GM20431 (cell line): ENCODE data around the gene ARHGAP35.
"Not testable (repeated sequence)": the region's sequence is repeated elsewhere in the genome, so short reads cannot be mapped to it uniquely, and the experiment has no call there.

ENCODE experiments used
- in situ Hi-C: fragments of 300-500 bp; cut with MseI, MboI; formaldehyde crosslinking; loops from one replicate; pipeline ENCODE4 v1.15.0; 2020; ENCODE audit warnings: low sequenced_read_pairs; ENCODE audit not compliant: unreplicated experiment

The ARHGAP35 gene

GRCh38 chr19:46860846-46861690 is at the start of gene ARHGAP35:
Gene ARHGAP35, plus strand, starts transcription at chr19:46860997. Its CDS starts 57,679 bp downstream, at chr19:46918676.
- in situ Hi-C loops: no loop called here

GRCh38 chr19:46812977-46813838 is 47.6 kb upstream of the ARHGAP35 start:
- in situ Hi-C loops: no loop called here

DNA sequence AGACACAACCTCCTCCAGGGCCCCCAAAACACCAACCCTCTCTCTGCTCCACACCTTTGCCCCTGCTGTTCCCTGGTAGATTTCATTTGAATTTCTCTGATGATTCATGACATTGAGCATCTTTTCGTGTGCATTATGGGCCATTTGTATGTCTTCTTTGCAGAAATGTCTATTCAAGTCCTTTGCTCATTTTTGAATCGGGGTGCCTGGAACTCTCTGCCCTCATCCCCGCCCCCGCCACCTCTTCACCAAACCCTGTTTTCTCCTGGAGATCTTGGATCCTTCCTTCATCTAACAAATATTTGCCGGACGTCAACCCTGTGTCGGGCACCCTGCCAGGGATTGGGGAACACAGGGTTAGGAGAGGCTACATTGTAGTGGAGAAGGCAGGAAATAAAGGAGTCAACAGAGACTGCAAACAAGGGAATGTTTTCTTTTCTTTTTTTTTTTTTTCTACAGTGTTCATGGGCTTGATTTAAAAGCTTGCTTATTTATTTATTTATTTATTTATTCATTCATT is 46.9 kb upstream of the ARHGAP35 start:
- in situ Hi-C loops: no loop called here

GRCh38 chr19:46815833-46816627 is 44.8 kb upstream of the ARHGAP35 start:
- in situ Hi-C loops: no loop called here

- in situ Hi-C loops: no loop called here
Measured at GRCh38 chr19:46818812-46819211, 42.0 kb upstream of the ARHGAP35 start.

DNA sequence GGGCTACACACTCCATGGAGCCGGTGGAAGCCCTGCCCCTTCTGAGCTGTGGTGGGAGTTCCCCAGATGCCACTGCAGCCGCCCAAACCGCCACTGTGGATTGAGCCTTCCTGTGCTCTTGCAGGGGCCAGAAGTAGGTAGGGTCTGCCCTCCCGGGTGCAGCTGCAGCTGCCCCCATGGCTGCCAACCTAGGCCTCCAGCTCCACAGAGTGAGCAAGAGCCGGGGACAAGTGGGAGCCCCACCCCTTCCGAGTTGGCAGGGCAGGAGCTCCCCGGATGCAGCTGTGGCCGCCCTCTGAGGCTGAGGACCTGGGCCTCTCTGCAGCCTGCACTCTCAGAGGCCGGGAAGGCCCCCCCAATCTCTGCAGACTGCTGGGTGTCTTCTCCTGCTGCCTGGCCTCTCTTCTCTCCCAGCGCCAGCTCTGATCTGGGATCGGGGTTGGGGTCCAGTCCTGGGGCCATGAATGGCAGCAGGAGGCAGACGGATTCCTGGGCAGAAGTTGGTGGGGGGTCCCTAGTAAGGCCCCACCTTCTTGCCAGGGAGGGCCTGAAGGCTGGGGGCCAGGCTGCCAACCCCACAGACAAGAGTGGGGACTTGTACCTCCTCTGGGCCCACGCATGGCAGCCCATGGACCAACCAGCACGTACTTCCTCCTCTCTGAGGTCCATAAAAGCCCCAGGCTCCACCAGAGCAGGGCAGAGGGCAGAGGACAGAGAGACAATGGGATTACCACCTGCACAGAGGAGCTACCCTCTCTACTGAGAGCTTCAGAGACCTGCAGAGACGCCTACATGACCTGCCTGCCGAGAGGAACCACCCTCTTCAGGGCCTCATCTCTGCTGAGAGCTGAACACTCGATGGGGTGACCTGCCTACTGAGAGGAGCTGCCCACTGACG is 39.0 kb upstream of the ARHGAP35 start:
- in situ Hi-C loops: no loop called here

DNA sequence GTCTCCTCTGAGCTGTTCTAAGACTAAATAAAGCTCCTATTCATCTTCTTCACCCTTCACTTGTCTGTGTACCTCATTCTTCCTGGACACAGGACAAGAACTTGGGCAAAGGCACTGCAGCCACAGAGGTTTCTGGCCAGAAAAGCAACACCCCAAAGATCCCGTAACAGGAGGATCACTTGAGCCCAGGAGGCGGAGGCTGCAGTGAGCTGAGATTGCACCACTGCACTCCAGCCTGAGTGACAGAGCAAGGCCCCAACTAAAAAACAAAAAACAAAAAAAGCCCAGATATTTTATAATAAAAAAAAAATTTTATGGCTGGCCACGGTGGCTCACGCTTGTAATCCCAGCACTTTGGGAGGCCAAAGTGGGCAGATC is 38.4 kb upstream of the ARHGAP35 start:
- in situ Hi-C loops: not testable (repeated sequence)

GRCh38 chr19:46823049-46823448 is 37.7 kb upstream of the ARHGAP35 start:
- in situ Hi-C loops: no loop called here

- in situ Hi-C loops: no loop called here
Measured at GRCh38 chr19:46824890-46825730, 35.7 kb upstream of the ARHGAP35 start.

DNA sequence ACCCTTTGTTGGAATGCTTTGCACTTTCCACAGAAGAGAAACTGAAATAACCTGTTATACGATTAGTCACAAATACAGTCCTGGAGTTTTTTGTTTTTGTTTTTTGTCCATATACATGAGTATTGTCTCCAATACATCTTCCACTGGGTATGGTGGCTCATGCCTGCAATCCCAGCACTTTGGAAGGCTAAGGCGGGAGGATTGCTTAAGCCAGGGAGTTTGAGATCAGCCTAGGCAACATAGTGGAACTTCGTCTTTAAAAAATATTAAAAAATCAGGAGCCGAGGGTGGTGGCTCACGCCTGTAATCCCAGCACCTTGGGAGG is 35.1 kb upstream of the ARHGAP35 start:
- in situ Hi-C loops: no loop called here

GRCh38 chr19:46828484-46828883 is 32.3 kb upstream of the ARHGAP35 start:
- in situ Hi-C loops: no loop called here

DNA sequence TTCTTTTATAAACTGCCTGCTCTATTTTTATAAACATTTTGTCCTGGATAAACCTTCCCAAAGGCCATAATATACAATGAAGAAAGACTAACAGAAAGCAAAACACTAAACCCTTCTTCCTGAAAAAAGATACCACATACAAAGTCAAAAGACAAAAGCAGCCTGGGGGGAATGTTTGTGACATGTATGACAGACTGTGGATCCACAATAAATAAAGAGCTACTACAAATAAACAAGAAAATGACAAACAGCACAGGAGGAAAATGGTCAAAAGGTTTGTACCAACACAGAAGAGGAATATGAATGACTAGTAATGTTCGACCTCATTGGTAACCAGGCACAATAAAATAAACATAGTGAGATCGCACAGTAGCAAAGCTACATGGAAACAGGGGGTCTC is 29.9 kb upstream of the ARHGAP35 start:
- in situ Hi-C loops: no loop called here

- in situ Hi-C loops: no loop called here
Measured at GRCh38 chr19:46834121-46834520, 26.7 kb upstream of the ARHGAP35 start.

DNA sequence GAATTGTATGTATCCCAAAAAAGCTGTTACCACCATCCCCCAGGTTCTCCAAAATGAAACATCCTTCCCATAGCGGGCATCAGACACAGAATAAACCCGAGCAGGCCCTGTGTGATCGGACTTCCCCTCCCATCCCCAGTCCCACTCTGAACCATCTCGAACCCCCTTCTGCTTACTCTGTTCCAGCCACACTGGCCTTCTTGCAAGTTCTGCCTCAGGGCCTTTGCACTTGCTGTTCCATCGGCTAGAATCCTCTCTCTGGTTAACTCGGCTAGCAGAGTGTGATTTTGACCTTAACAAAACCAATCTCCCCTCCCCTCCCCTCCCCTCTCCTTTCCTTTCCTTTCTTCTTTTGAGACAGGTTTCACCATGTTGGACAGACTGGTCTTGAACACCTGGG is 25.8 kb upstream of the ARHGAP35 start:
- in situ Hi-C loops: no loop called here

- in situ Hi-C loops: no loop called here
Measured at GRCh38 chr19:46838160-46838559, 22.6 kb upstream of the ARHGAP35 start.

GRCh38 chr19:46839752-46840497 is 20.9 kb upstream of the ARHGAP35 start:
- in situ Hi-C loops: loop anchor here (10.0 kb wide), 1 partner anchor 75 kb away; no protein-coding TSS in a partner anchor

DNA sequence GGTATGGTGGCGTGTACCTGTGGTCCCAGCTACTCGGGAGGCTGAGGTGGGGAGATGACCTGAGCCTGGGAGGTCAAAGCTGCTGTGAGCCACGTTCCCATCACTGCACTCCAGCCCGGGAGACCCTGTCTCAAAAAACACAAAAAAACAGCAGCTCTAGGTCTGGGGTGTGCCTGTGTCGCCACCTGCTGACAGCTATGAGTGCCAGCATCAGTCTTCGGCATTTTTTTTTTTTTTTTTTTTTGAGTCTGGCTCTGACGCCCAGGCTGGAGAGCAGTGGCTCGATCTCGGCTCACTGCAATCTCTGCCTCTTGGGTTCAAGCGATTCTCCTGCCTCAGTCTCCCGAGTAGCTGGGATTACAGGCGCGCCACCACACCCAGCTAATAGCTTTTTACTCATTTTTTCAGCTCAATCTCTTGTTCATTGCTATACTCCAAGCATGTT is 20.3 kb upstream of the ARHGAP35 start:
- in situ Hi-C loops: loop anchor here (10.0 kb wide), 1 partner anchor 76 kb away; no protein-coding TSS in a partner anchor
